ENCODE measurements around the gene CNMD. TPM values are rescaled to one million over a fixed set of nuclear protein-coding genes. Genes with fewer than 3 reads are reported as not detected.

Gene CNMD
- total and polyA plus RNA-seq, 2 of the 8 experiments (the other 6 are each of a cell fraction or from before 2014, with no cell fraction given), result 87.4 to 113 TPM

- TF ChIP-seq ZNF274 (IDR thresholded peaks at IDR 0.05; ENCODE audit: borderline replicate concordance, extremely low read depth, low read length) (no peak), USF2 (IDR thresholded peaks at IDR 0.05; ENCODE audit: low read length) (no peak), E2F6 (IDR thresholded peaks at IDR 0.05) (no peak), CREB1 (IDR thresholded peaks at IDR 0.05) (peak; percentile 55), SIRT6 (IDR thresholded peaks at IDR 0.05; ENCODE audit: low read length) (no peak), CEBPB (IDR thresholded peaks at IDR 0.05; ENCODE audit: low read depth, low read length) (no peak)
Observed at GRCh38 chr13:52739468-52740071, at the start of gene CNMD (continued).

Data from H1 (cell line).